ENCODE measurements around the gene MINDY3. TPM values are rescaled to one million over a fixed set of nuclear protein-coding genes. Genes with fewer than 3 reads are reported as not detected.

Gene MINDY3
- total RNA-seq, 1 donor from 2014 or later = 16.7 TPM

GRCh38 chr10:15817409-15818046 is 42.8 kb downstream of the MINDY3 start:
- ATAC-seq (ENCODE audit: poor library complexity) (no peak), DNase-seq (no peak)
- intact Hi-C loops (cut with DNase I) = no loop called here

GRCh38 chr10:15815242-15815885 is 44.9 kb downstream of the MINDY3 start:
- DNase-seq = no peak
- intact Hi-C loops (cut with DNase I) = no loop called here
- no peak for ATAC-seq (ENCODE audit: poor library complexity)

- intact Hi-C loops (cut with DNase I) = no loop called here
- DNase-seq (no peak), ATAC-seq (ENCODE audit: poor library complexity) (no peak)
Observed at GRCh38 chr10:15814565-15814964, 45.7 kb downstream of the MINDY3 start.

GRCh38 chr10:15813415-15813814 is 46.9 kb downstream of the MINDY3 start:
- ATAC-seq (ENCODE audit: poor library complexity) = no peak
- intact Hi-C loops (cut with DNase I) = no loop called here
- DNase-seq = no peak

- intact Hi-C loops (cut with DNase I) = no loop called here
- DNase-seq = no peak
- ATAC-seq (ENCODE audit: poor library complexity) = no peak
Observed at GRCh38 chr10:15809450-15809849, 50.9 kb downstream of the MINDY3 start.

- no peak for ATAC-seq (ENCODE audit: poor library complexity)
- no peak for DNase-seq
- intact Hi-C loops (cut with DNase I) = no loop called here
Observed at GRCh38 chr10:15808204-15808797, 52.0 kb downstream of the MINDY3 start.

- ATAC-seq (ENCODE audit: poor library complexity) (no peak), DNase-seq (no peak)
- intact Hi-C loops (cut with DNase I) = no loop called here
Observed at GRCh38 chr10:15805395-15806058, 54.8 kb downstream of the MINDY3 start.

- DNase-seq = no peak
- ATAC-seq (ENCODE audit: poor library complexity) = no peak
- intact Hi-C loops (cut with DNase I) = no loop called here
Observed at GRCh38 chr10:15804109-15804508, 56.2 kb downstream of the MINDY3 start.

- intact Hi-C loops (cut with DNase I) = no loop called here
- DNase-seq (no peak), ATAC-seq (ENCODE audit: poor library complexity) (no peak)
Observed at GRCh38 chr10:15802375-15802949, 57.8 kb downstream of the MINDY3 start.

GRCh38 chr10:15801641-15802040 is 58.7 kb downstream of the MINDY3 start:
- intact Hi-C loops (cut with DNase I) = no loop called here
- no peak for DNase-seq

GRCh38 chr10:15801147-15801546 is 59.2 kb downstream of the MINDY3 start:
- intact Hi-C loops (cut with DNase I) = no loop called here
- ATAC-seq (ENCODE audit: poor library complexity) (no peak), DNase-seq (no peak)

More at GRCh38 chr10:15801641-15802040, 58.7 kb downstream of the MINDY3 start:
- ATAC-seq (ENCODE audit: poor library complexity) = no peak

- ATAC-seq (ENCODE audit: poor library complexity) (no peak), DNase-seq (no peak)
- intact Hi-C loops (cut with DNase I) = no loop called here
Observed at GRCh38 chr10:15797346-15797745, 63.0 kb downstream of the MINDY3 start.

GRCh38 chr10:15796762-15797161 is 63.5 kb downstream of the MINDY3 start:
- DNase-seq = no peak
- intact Hi-C loops (cut with DNase I) = no loop called here
- ATAC-seq (ENCODE audit: poor library complexity) = no peak

- ATAC-seq (ENCODE audit: poor library complexity) = no peak
Observed at GRCh38 chr10:15796098-15796759, 64.1 kb downstream of the MINDY3 start.

GRCh38 chr10:15795036-15795792 is 65.1 kb downstream of the MINDY3 start:
- no peak for DNase-seq
- ATAC-seq (ENCODE audit: poor library complexity) = no peak
- intact Hi-C loops (cut with DNase I) = no loop called here

More at GRCh38 chr10:15796098-15796759, 64.1 kb downstream of the MINDY3 start:
- DNase-seq = no peak
- intact Hi-C loops (cut with DNase I) = no loop called here

GRCh38 chr10:15794569-15794968 is 65.7 kb downstream of the MINDY3 start:
- intact Hi-C loops (cut with DNase I) = no loop called here
- no peak for ATAC-seq (ENCODE audit: poor library complexity)
- no peak for DNase-seq

GRCh38 chr10:15793664-15794063 is 66.6 kb downstream of the MINDY3 start:
- intact Hi-C loops (cut with DNase I) = no loop called here
- ATAC-seq (ENCODE audit: poor library complexity) = no peak
- no peak for DNase-seq

GRCh38 chr10:15792777-15793176 is 67.5 kb downstream of the MINDY3 start:
- intact Hi-C loops (cut with DNase I) = no loop called here
- DNase-seq (no peak), ATAC-seq (ENCODE audit: poor library complexity) (no peak)

Data from Right ventricle myocardium superior (tissue), 1 donor.